Prostate gland (tissue), 2 donors: Measurements from ENCODE around the gene FAM32A.

Experiments
- POLR2AphosphoS5 ChIP-seq: sonication (generic); formaldehyde crosslinking; IDR thresholded peaks from one replicate; pipeline ENCODE4 v1.6.1; 2017; ENCODE audit warnings: antibody characterized with exemption
- TF ChIP-seq, protein P1 (sequence below), 4 experiments: fragments of 200-600 bp in 2 of 4; fragments of 450-650 bp in 2 of 4; sonication (generic) in 2 of 4; IDR thresholded peaks; 1 replicate in 3 of 4; 2 replicates in 1 of 4; pipeline ENCODE4 v1.5.1; 2016 to 2019; ENCODE audit warnings: antibody characterized with exemption in 4 of 4, mild to moderate bottlenecking in 2 of 4, moderate library complexity in 2 of 4

GRCh38 chr19:16208847-16209665, 23.8 kb downstream of the FAM32A start:
- TF ChIP-seq, protein P1, sequence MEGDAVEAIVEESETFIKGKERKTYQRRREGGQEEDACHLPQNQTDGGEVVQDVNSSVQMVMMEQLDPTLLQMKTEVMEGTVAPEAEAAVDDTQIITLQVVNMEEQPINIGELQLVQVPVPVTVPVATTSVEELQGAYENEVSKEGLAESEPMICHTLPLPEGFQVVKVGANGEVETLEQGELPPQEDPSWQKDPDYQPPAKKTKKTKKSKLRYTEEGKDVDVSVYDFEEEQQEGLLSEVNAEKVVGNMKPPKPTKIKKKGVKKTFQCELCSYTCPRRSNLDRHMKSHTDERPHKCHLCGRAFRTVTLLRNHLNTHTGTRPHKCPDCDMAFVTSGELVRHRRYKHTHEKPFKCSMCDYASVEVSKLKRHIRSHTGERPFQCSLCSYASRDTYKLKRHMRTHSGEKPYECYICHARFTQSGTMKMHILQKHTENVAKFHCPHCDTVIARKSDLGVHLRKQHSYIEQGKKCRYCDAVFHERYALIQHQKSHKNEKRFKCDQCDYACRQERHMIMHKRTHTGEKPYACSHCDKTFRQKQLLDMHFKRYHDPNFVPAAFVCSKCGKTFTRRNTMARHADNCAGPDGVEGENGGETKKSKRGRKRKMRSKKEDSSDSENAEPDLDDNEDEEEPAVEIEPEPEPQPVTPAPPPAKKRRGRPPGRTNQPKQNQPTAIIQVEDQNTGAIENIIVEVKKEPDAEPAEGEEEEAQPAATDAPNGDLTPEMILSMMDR (IDR thresholded peaks at IDR 0.05): no peak
- TF ChIP-seq POLR2AphosphoS5: no peak
